GM11168 (cell line): ENCODE measurements around the gene PNPLA5.
"Not testable (repeated sequence)": the region's sequence is repeated elsewhere in the genome, so short reads cannot be mapped to it uniquely, and the experiment has no call there.

Experiments
- in situ Hi-C: fragments of 300-500 bp; cut with MboI; formaldehyde crosslinking; loops from one replicate; pipeline ENCODE4 v1.12.0; 2022; ENCODE audit warnings: low sequenced_read_pairs; ENCODE audit not compliant: unreplicated experiment

Gene PNPLA5

GRCh38 chr22:43891360-43892182, at the start of gene PNPLA5:
Gene PNPLA5 (minus strand): TSS chr22:43892013. CDS start chr22:43891880, 133 bp downstream.
- in situ Hi-C loops: no loop called here

- in situ Hi-C loops: no loop called here
These were observed 49.6 kb upstream of the PNPLA5 start for GRCh38 chr22:43941449-43941848.

- in situ Hi-C loops: no loop called here
These were observed 40.0 kb upstream of the PNPLA5 start for GRCh38 chr22:43931771-43932170.

- in situ Hi-C loops: no loop called here
These were observed 37.1 kb upstream of the PNPLA5 start for GRCh38 chr22:43928908-43929307.

GRCh38 chr22:43928468-43928867, 36.7 kb upstream of the PNPLA5 start:
- in situ Hi-C loops: no loop called here

- in situ Hi-C loops: no loop called here
These were observed 34.5 kb upstream of the PNPLA5 start for GRCh38 chr22:43926349-43926710.

- in situ Hi-C loops: no loop called here
These were observed 33.9 kb upstream of the PNPLA5 start for GRCh38 chr22:43925433-43926348.

GRCh38 chr22:43924877-43925276, 33.1 kb upstream of the PNPLA5 start:
- in situ Hi-C loops: no loop called here

GRCh38 chr22:43923631-43924464, 32.0 kb upstream of the PNPLA5 start, which contains the start of gene PNPLA3:
Gene PNPLA3 (plus strand): TSS chr22:43923805. CDS start chr22:43923912, 107 bp downstream.
- in situ Hi-C loops: no loop called here

GRCh38 chr22:43923191-43923590, 31.4 kb upstream of the PNPLA5 start:
- in situ Hi-C loops: no loop called here

GRCh38 chr22:43922123-43922522, 30.3 kb upstream of the PNPLA5 start:
- in situ Hi-C loops: no loop called here

GRCh38 chr22:43921370-43921769, 29.6 kb upstream of the PNPLA5 start:
- in situ Hi-C loops: no loop called here

GRCh38 chr22:43919106-43919973, 27.5 kb upstream of the PNPLA5 start:
- in situ Hi-C loops: no loop called here

GRCh38 chr22:43917521-43917920, 25.7 kb upstream of the PNPLA5 start:
- in situ Hi-C loops: no loop called here

GRCh38 chr22:43911351-43911750, 19.5 kb upstream of the PNPLA5 start:
- in situ Hi-C loops: no loop called here

- in situ Hi-C loops: no loop called here
These were observed 18.4 kb upstream of the PNPLA5 start for GRCh38 chr22:43910178-43910695.

GRCh38 chr22:43909708-43910107, 17.9 kb upstream of the PNPLA5 start:
- in situ Hi-C loops: no loop called here

GRCh38 chr22:43905681-43906080, 13.9 kb upstream of the PNPLA5 start:
- in situ Hi-C loops: no loop called here

- in situ Hi-C loops: not testable (repeated sequence)
These were observed 12.6 kb upstream of the PNPLA5 start for GRCh38 chr22:43904412-43904811.
